Ovary (tissue), 3 donors: ENCODE data around the gene LTBP4.

Experiments
- CTCF ChIP-seq, 3 donors: fragments of 450-650 bp in 2 of 3; fragments of 200-600 bp in 1 of 3; IDR thresholded peaks; one replicate each; pipeline versions ENCODE4 v1.5.1 to v1.8.0; 2016 to 2022; ENCODE audit warnings: antibody characterized with exemption in 3 of 3, mild to moderate bottlenecking in 1 of 3
- EP300 ChIP-seq: sonication (generic); formaldehyde crosslinking; IDR thresholded peaks from one replicate; pipeline ENCODE4 v1.6.1; 2017; ENCODE audit warnings: antibody characterized with exemption
- POLR2A ChIP-seq: fragments of 450-650 bp; IDR thresholded peaks from one replicate; pipeline ENCODE4 v1.6.1; 2017; ENCODE audit warnings: antibody characterized with exemption, mild to moderate bottlenecking, moderate library complexity
- donor health status: DM: no; HTN: no; CAD: no.

GRCh38 chr19:40590464-40591265 lies 10.5 kb upstream of the LTBP4 start:
- TF ChIP-seq POLR2A (no peak), CTCF (IDR thresholded peaks at IDR 0.05) (no peak), EP300 (no peak)
